ENCODE data around the gene RAB3IP.
"Not testable (repeated sequence)": the region's sequence is repeated elsewhere in the genome, so short reads cannot be mapped to it uniquely, and the experiment has no call there.

Gene RAB3IP

DNA sequence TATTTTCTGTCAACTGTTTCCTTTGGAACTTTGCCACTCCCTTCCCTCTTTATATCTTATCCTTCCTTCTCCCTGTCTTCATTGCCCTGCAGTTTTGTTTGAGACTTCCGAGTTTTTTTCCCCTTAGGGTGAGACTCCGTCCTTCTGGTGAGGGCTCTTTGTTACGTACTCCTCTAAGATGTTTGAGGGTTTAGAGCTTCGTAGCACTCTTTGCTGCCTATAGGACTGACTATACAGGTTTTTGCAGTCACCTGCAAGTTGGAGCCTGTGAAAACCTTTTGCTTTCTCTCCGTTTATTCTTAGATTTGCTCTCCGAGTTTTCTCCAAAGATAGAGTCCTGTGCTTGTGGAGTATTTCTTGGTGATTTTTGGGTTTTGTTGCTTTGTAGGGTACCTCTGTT lies 44.7 kb downstream of the RAB3IP start:
- Mint-ChIP-seq H3K4me1 (ENCODE audit: low read depth) (no peaks in the 10 kb centered on the region), H3K9me3 (peaks cover 5% of the 10 kb centered on the region), H3K27ac (no peak overlapping the region), H3K36me3 (ENCODE audit: low read depth) (peaks cover 19% of the 10 kb centered on the region), H3K4me3 (no peak overlapping the region), H3K27me3 (ENCODE audit: low read depth) (no peaks in the 10 kb centered on the region)
- no peak for DNase-seq (ENCODE audit: low spot score)

DNA sequence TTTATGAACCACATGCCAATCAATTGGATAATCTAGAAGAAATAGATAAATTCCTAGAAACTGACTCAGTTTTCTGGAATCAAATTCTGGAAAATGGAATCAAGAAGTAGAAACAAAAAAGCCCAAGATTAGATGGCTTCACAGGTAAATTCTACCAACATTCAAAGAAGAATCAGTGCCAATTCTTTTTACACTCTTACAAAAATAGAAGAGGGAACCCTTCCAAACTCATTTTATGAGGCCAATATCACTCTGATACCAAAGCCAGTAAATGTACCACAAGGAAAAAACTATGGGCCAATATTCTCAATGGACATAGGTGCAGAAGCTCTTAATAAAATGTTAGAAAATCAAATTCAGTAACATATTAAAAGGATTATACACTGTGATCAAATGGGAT lies 50.7 kb downstream of the RAB3IP start:
- no peak overlapping the region for H3K27ac Mint-ChIP-seq
- peaks cover 19% of the 10 kb centered on the region for H3K36me3 Mint-ChIP-seq (ENCODE audit: low read depth)
- H3K4me3 Mint-ChIP-seq = no peak overlapping the region
- H3K9me3 Mint-ChIP-seq = peaks cover 36% of the 10 kb centered on the region
- no peaks in the 10 kb centered on the region for H3K4me1 Mint-ChIP-seq (ENCODE audit: low read depth)
- DNase-seq (ENCODE audit: low spot score) = no peak
- H3K27me3 Mint-ChIP-seq (ENCODE audit: low read depth) = no peaks in the 10 kb centered on the region

DNA sequence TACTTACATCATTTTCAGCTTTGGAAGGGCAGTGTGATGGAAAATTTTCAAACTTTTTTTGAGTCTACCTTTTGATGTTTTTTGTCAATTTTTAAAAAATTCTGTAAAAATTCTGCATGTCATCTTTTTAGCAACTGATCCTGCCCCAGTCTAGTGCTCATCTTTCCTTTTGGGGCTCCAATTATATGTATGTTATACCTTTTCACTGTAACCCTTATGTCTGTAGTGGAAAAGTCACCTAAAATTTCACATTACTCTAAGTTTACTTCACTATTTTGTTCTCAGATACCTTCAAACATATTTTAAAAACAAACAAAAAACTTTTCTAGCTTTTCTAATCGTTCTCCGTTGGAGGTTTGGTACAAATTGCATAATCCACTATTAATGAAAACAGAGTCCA lies 53.9 kb downstream of the RAB3IP start:
- H3K4me3 Mint-ChIP-seq = no peak overlapping the region
- no peak overlapping the region for H3K27ac Mint-ChIP-seq
- H3K4me1 Mint-ChIP-seq (ENCODE audit: low read depth) = no peaks in the 10 kb centered on the region
- DNase-seq (ENCODE audit: low spot score) = no peak
- peaks cover 30% of the 10 kb centered on the region for H3K36me3 Mint-ChIP-seq (ENCODE audit: low read depth)
- H3K9me3 Mint-ChIP-seq = peaks cover 36% of the 10 kb centered on the region
- H3K27me3 Mint-ChIP-seq (ENCODE audit: low read depth) = no peaks in the 10 kb centered on the region

DNA sequence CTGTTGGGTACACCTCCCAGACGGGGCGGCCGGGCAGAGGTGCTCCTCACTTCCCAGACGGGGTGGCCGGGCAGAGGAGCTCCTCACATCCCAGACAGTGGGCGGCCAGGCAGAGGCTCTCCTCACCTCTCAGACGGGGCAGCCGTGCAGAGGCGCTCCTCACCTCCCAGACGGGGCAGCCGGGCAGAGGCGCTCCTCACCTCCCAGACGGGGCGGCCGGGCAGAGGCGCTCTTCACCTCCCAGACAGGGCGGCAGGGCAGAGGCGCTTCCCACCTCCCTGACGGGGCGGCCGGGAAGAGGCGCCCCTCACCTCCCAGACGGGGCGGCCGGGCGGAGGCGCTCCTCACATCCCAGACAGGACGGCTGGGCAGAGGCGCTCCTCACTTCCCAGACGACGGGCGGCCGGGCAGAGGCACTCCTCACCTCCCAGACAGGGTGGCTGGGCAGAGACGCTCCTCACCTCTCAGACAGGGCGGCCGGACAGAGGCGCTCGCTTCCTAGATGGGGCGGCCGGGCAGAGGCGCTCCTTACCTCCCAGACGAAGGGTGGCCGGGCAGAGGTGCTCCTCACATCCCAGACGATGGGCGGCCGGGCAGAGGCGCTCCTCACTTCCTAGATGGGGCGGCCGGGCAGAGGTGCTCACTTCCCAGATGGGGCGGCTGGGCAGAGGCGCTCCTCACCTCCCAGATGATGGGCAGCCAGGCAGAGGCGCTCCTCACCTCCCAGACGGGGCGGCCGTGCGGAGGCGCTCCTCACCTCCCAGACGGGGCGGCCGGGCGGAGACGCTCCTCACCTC lies 68.6 kb downstream of the RAB3IP start:
- Mint-ChIP-seq H3K36me3 (ENCODE audit: low read depth) (peaks cover 37% of the 10 kb centered on the region), H3K9me3 (peaks cover 30% of the 10 kb centered on the region)
- DNase-seq (ENCODE audit: low spot score); H3K27ac Mint-ChIP-seq; H3K4me3 Mint-ChIP-seq; H3K4me1 Mint-ChIP-seq (ENCODE audit: low read depth); H3K27me3 Mint-ChIP-seq (ENCODE audit: low read depth): not testable (repeated sequence)

DNA sequence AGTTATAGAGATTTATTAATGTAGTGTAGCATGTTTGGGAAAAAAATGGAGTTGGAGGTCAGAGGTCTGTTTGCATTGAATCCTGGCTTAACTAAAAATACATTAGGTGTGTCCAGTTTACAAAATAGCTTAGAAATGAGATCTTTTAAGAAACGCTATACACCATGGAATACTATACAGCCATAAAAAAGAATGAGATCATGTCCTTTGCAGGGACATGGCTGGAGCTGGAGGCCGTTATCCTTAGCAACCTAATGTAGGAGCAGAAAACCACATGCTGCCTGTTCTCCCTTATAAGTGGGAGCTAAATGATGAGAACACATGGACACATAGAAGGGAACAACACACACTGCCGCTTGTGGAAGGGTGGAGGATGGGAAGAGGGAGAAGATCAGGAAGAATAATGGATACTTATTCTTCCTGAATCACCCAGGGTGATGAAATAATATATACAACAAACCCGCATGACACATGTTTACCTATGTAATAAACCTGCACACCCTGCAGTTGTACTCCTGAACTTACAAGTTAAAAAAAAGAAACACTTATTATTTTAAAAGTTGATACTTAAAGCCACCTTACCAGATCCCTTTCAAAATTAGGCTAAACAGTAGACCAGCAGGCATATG lies 72.3 kb downstream of the RAB3IP start:
- Mint-ChIP-seq H3K4me1 (ENCODE audit: low read depth) (peaks cover 1% of the 10 kb centered on the region), H3K36me3 (ENCODE audit: low read depth) (peaks cover 25% of the 10 kb centered on the region), H3K27me3 (ENCODE audit: low read depth) (no peaks in the 10 kb centered on the region), H3K4me3 (no peak overlapping the region), H3K9me3 (peaks cover 22% of the 10 kb centered on the region), H3K27ac (no peak overlapping the region)
- DNase-seq (ENCODE audit: low spot score) = no peak

DNA sequence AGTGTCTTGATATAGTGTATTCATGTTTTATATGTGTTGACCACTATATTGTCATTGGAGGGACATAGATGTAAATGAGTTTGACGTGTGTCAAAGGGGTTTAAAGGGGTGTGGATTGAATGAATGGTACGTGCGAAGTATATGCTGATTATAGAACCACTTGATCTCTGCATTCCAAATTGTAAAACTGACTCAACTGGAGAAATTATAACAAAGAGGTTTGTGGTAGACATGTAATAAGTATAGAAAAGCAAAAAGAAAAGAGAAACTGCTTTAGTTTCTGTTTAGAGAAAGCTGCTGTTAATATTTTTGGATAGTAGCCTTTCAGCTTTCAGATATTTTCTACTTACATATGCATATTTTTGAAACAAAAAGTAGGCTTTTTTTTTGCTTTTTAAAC lies 77.4 kb downstream of the RAB3IP start:
- Mint-ChIP-seq H3K9me3 (peaks cover under 1% of the 10 kb centered on the region), H3K4me1 (ENCODE audit: low read depth) (peaks cover 3% of the 10 kb centered on the region), H3K27me3 (ENCODE audit: low read depth) (no peaks in the 10 kb centered on the region), H3K27ac (no peak overlapping the region), H3K36me3 (ENCODE audit: low read depth) (peaks cover 3% of the 10 kb centered on the region), H3K4me3 (no peak overlapping the region)
- no peak for DNase-seq (ENCODE audit: low spot score)

DNA sequence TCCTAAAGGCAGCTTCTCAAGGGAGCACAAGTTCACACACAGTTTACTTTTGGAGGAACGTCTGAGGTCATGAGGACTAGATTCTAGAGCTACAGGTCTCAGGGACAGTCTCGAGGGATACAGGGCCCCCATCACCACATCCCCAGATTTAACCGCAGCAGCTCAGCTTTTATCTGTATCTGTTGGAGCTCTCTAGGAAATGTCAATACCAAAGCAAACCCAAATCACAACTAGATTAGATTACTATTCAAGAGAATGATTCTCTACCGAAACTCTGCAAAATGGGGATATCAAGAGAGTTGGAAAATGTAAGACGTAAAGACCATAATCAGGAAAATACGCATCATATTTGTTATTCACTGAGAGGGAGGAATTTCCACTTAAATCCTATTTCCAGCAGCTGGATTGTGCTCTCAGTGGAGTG lies 82.4 kb downstream of the RAB3IP start:
- H3K4me1 Mint-ChIP-seq (ENCODE audit: low read depth) = peaks cover under 1% of the 10 kb centered on the region
- no peaks in the 10 kb centered on the region for H3K36me3 Mint-ChIP-seq (ENCODE audit: low read depth)
- H3K27ac Mint-ChIP-seq = no peak overlapping the region
- no peaks in the 10 kb centered on the region for H3K9me3 Mint-ChIP-seq
- no peak overlapping the region for H3K4me3 Mint-ChIP-seq
- no peak for DNase-seq (ENCODE audit: low spot score)
- H3K27me3 Mint-ChIP-seq (ENCODE audit: low read depth) = no peaks in the 10 kb centered on the region

DNA sequence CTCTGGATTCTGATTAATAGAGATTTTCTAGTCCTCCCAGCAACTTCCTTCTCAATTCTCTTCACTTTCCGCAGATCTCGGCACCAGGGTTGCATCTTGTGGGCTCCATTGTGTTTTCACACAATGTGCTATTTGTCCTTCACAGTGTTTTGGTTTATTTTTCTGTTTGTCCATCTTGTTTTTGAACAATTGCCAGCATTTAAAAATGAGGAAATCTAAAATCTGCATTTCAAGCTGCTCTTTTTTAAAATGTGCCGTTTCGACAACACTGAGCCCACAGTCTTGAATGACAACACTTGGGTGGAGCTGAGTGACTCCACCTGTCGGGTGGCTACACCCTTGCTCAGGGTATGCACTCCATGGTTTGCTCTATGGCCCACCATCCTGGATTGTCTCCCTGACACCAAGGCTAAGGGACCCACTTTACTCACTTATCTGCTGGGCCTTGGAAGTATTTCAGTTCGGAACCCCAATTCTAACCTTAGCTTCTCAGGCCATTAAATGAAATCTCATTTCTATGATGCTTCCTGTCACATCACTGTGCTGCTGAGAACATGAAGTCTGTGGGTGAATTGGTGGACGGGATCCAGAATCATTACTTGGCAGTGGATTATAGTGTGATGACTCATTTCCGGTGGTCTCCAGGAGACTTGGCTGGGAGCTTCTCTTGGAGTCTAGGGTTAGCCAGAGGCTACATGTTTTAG lies 82.9 kb downstream of the RAB3IP start:
- no peak overlapping the region for H3K27ac Mint-ChIP-seq
- no peaks in the 10 kb centered on the region for H3K9me3 Mint-ChIP-seq
- H3K27me3 Mint-ChIP-seq (ENCODE audit: low read depth) = no peaks in the 10 kb centered on the region
- no peak for DNase-seq (ENCODE audit: low spot score)
- no peak overlapping the region for H3K4me3 Mint-ChIP-seq
- H3K36me3 Mint-ChIP-seq (ENCODE audit: low read depth) = no peaks in the 10 kb centered on the region
- H3K4me1 Mint-ChIP-seq (ENCODE audit: low read depth) = no peaks in the 10 kb centered on the region

DNA sequence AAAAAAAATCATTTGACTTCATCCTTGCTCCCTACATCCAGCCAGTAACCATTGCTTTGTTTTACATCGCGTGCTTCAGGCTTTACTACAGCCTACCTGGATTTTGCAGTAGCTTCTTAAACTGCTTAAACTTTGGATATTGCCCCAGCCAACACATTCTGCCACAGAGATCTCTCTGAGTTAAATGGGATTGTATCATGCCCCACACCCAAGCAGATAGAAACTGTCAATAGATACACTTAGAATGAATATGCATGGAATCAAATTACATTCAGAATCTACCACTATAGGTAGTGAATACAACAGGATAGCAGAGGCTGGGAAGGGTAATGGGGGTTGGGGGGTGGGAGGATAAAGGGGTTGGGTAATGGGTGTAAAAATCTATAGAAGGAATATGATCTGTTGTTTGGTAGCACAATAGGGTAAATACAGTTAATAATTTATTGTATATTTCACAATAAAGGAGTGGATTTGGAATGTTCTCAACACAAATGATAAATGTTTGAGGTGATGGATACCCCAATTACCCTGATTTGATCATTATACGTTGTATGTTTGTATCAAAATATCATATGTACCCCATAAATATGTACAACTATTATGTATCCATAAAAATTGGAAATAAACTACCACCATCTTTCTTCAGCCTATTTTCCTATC lies 83.7 kb downstream of the RAB3IP start:
- DNase-seq (ENCODE audit: low spot score) = no peak
- Mint-ChIP-seq H3K27me3 (ENCODE audit: low read depth) (no peaks in the 10 kb centered on the region), H3K4me1 (ENCODE audit: low read depth) (no peaks in the 10 kb centered on the region), H3K9me3 (no peaks in the 10 kb centered on the region), H3K4me3 (no peak overlapping the region), H3K27ac (peak overlapping the region; percentile 24), H3K36me3 (ENCODE audit: low read depth) (no peaks in the 10 kb centered on the region)

DNA sequence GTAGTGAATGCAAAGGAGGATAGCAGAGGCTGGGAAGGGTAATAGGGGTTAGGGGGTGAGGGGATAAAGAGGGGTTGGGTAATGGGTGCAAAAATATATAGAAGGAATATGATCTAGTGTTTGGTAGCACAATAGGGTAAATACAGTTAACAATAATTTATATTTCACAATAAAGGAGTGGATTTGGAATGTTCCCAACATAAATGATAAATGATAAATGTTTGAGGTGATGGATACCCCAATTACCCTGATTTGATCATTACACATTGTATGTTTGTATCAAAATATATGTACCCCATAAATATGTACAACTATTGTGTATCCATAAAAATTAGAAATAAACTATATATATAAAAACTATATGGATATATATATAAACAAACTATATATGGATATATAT lies 85.4 kb downstream of the RAB3IP start:
- no peaks in the 10 kb centered on the region for H3K9me3 Mint-ChIP-seq
- no peaks in the 10 kb centered on the region for H3K36me3 Mint-ChIP-seq (ENCODE audit: low read depth)
- DNase-seq (ENCODE audit: low spot score) = no peak
- no peaks in the 10 kb centered on the region for H3K4me1 Mint-ChIP-seq (ENCODE audit: low read depth)
- H3K4me3 Mint-ChIP-seq = no peak overlapping the region
- no peak overlapping the region for H3K27ac Mint-ChIP-seq
- H3K27me3 Mint-ChIP-seq (ENCODE audit: low read depth) = peaks cover 2% of the 10 kb centered on the region

DNA sequence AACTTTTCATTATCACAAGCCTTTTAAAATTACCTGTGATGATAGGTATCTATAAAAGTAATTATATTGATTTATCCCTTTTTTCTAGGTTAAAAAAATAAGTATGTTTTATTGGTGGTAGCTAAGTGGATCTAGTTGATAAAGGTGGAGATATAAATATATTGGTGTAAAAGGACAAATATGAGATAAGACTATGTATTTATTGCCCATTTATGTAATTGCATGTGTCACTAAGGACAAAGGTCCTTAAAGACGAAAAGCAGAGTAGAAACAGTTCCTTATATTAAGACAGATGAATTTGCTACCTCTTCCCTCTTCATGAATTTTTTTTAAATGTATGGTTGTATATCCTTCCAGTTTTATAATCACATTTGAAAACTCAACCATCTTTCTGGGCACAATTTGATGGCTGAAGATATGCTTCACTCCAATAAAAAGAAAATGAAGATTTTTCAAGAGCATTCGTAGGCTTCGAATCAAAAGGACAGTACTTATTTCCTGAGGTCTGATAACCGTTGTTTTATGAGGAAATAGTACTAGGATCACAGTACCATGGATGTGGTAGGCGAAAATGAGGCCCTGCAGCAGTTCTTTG lies 86.4 kb downstream of the RAB3IP start, which contains the start of gene MYRFL:
Gene MYRFL (plus strand): TSS at position 262 of the 595 bp plus-strand sequence. CDS start 291 bp downstream, at position 553.
- no peak for DNase-seq (ENCODE audit: low spot score)
- H3K27ac Mint-ChIP-seq = no peak within 1 kb of the TSS
- H3K36me3 Mint-ChIP-seq (ENCODE audit: low read depth) = no peaks in the 10 kb centered on the region
- H3K4me3 Mint-ChIP-seq = no peak within 1 kb of the TSS
- peaks cover 2% of the 10 kb centered on the region for H3K27me3 Mint-ChIP-seq (ENCODE audit: low read depth)
- H3K9me3 Mint-ChIP-seq = no peaks in the 10 kb centered on the region
- H3K4me1 Mint-ChIP-seq (ENCODE audit: low read depth) = no peaks in the 10 kb centered on the region

DNA sequence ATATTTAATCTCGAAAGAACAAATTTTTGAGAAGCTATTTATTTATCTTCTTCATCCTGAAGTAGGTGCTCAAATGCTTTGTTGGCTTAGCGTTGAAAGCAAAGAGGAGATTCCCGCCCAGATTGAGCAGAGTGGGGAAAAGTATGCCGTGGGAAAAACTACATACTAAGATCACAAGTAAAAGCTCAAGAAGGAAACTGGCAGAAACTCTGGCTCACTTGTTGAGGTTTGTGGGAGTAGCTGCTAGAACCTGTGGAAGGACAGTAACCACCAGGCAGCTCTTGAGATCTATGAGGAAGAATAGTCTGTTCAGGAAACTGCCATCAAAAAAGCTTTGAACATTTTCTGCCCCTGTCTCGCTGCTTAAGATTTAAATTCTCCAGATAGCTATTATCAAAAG lies 90.2 kb downstream of the RAB3IP start:
- peaks cover 7% of the 10 kb centered on the region for H3K27me3 Mint-ChIP-seq (ENCODE audit: low read depth)
- H3K4me1 Mint-ChIP-seq (ENCODE audit: low read depth) = no peaks in the 10 kb centered on the region
- DNase-seq (ENCODE audit: low spot score) = no peak
- H3K4me3 Mint-ChIP-seq = no peak overlapping the region
- H3K27ac Mint-ChIP-seq = no peak overlapping the region
- no peaks in the 10 kb centered on the region for H3K9me3 Mint-ChIP-seq
- H3K36me3 Mint-ChIP-seq (ENCODE audit: low read depth) = no peaks in the 10 kb centered on the region

DNA sequence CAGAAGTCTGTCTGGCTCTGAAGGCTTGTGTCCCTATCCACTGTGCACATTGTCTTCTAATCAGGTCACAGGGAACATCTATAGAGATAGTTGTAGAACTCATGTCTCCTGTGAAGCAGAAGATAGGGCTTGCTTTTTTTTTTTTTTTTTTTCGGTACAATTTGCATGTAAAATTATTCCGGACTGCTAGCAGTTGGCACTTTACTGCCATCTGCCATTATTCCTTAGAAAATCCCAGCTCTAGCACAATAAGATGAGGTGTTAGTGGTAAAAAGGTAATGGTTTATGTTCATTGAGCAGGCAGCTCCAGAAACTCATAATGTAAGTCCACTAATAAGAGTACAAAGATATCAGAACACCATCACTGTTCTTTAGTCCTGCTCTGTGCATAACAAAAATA lies 95.0 kb downstream of the RAB3IP start:
- Mint-ChIP-seq H3K9me3 (no peaks in the 10 kb centered on the region), H3K36me3 (ENCODE audit: low read depth) (no peaks in the 10 kb centered on the region), H3K4me3 (no peak overlapping the region), H3K27me3 (ENCODE audit: low read depth) (peaks cover 8% of the 10 kb centered on the region), H3K27ac (no peak overlapping the region), H3K4me1 (ENCODE audit: low read depth) (no peaks in the 10 kb centered on the region)
- no peak for DNase-seq (ENCODE audit: low spot score)
